ENCODE data around the gene CDC42.

The CDC42 gene

GRCh38 chr1:22104865-22105437, 52.4 kb downstream of the CDC42 start:
- no peak for FAIRE-seq
- DNase-seq (ENCODE audit: insufficient read length, low spot score) = no peak

DNA sequence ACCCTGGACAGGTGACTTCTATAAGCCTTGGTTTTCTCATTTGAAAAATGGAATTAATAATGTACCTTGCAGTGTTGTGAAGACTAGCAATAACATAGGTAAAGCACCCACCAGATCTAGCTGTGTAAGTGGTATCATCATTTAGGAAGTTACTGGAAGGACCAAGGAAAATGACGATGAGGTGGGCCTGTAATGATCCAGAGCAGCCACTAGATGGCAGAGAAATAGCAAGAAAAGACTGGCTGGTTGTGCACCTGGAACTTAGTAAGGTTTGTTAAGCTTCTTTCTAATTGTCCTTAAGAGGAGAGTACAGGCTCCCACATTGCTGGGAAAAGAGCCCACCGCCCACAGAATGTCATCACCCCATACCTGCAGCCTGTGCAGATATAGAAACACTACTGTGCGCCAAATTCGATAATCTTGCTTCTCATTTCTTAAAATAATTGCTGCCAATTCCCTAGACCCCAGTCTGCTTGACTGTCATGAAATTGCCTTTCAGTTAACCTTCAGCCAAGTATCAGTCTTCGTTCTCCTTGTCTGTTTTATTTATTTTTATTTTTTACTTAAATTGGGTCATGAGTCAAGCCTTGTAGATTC, 53.2 kb downstream of the CDC42 start:
- FAIRE-seq (peak; percentile 83), DNase-seq (ENCODE audit: insufficient read length, low spot score) (peak; percentile 37)

- DNase-seq (ENCODE audit: insufficient read length, low spot score) (no peak), FAIRE-seq (no peak)
These were observed 54.6 kb downstream of the CDC42 start for GRCh38 chr1:22107126-22107525.

DNA sequence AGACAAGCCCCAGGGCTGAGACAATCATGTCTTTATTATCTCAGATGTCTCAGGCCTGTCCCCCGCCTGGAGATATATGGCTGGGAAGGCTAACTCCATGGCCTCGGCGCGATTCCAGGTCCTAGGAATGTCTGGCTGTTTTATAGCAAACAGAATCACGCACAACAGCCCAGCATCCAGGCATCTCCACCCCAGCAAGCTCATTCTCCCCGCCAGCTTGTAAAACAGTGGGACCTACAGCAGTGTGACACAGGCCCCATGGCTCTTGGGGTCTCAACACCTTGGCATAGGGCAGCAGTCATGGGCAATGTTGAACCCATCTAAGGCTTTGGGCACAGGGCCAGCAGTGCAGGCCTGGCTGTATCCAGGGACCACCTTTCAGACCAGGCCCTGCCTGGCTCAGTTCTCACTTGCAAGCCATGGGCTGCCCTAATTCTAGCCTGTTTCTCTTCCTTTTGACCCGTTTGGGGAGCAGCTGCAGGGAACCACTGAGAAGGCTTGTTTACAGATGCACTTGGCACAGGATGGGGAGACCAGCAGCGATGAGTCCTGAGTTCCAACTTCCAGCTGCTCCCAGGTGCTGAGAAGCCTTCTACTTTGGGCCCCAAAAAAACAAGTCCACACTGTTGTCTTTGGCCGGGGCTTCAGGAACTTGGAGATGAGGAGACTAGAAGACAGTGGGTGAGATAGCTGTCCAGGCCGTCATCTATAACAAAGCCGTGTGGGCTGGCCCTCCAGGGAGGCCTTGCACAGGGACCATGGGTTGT, 56.0 kb downstream of the CDC42 start:
- FAIRE-seq (no peak), DNase-seq (ENCODE audit: insufficient read length, low spot score) (no peak)

DNA sequence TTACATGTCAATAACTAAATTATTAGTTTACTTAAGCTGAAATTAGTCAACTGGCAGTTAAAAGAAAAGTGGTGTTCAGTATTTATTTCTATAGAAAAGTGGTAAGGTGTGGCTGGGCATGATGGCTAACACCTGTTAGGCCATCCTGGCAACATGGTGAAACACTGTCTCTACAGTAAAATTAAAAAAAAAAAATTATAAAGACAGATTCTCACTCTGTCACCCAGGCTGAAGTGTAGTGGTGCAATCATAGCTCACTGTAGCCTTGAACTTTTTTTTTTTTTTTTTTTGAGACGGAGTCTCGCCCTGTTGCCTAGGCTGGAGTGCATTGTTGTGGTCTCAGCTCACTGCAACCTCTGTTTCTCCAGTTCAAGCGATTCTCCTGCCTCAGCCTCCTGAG, 57.5 kb downstream of the CDC42 start:
- FAIRE-seq (no peak), DNase-seq (ENCODE audit: insufficient read length, low spot score) (no peak)

DNA sequence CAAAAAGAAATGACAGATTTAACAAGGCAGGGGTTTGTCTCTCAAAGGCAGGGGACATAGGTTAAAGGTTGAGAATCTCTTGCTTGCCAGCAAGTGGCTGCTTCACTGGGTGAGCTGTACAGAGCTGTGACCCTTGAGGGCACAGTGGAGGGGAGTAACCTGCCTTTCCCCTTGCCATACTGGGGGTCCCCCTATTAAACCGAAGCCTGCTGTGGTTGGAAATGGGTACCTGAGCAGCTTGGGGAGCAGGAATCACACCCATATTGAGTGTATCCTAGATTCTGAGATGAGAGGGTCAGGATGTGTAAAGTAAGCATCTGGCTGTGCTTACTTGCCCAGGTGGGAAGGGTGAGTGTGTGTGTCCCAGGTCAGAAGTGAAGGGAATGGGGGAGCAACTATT, 58.6 kb downstream of the CDC42 start:
- DNase-seq (ENCODE audit: insufficient read length, low spot score) (no peak), FAIRE-seq (no peak)

DNA sequence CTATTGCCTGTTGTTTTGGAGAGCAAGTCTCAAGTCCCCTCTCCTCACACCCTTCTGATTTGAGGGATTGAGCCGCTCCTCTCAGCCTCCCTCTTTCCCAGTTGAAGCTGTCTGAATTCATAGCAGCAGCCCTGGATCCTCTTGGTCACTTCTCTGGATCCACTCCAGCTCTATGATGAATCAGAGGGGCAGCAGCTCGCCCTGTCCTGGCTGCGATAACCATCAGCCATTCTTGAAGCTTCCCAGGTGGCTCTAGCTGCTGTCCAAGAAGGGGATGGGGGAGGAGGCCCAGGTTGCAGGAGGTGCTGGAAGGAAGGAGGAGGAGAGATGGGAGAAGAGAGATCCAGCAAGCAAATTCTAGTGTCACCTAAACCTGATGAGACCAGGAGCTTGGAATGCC, 59.1 kb downstream of the CDC42 start:
- FAIRE-seq (no peak), DNase-seq (ENCODE audit: insufficient read length, low spot score) (no peak)

DNA sequence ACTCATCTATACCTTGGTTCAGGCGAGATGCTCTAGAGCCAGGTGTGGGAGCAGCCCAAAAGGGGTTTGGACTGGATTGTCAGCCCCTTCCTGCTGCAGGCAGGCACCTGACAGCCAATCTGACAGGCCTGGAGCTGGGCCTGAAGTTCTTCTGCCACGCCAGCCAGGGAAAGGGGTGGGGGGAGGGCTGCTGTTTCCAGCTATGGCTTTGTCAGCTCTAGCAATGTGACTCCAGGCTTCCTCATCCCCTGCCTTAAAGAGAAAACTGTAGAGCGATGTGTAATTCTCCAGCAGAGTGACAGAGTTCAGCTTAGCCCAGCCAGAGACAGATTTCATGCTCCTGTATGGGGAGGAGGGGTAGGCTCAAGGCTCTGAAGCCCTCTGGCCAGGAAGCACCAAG, 60.0 kb downstream of the CDC42 start:
- DNase-seq (ENCODE audit: insufficient read length, low spot score) (no peak), FAIRE-seq (no peak)

GRCh38 chr1:22114083-22115012, 61.8 kb downstream of the CDC42 start:
- FAIRE-seq = no peak

DNA sequence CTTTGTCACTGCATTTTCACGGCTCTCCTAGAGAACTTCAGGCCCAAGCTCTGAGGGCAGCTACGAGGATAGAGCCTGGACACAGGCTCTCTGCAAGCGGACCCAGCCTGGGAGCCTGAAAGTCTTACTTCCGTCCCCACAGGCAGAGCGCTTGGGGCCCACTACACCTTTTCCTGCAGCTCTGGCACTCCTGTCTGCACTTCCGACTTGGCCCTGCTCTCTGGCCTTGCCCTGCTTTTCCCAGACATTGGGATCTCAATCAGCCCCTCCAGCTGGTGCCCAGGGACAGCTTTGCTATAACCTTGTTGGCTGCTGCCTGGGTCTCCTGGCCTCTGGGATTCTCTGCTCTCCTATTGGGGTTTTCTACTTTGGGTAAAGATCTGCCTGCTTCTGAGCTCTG, 62.8 kb downstream of the CDC42 start:
- DNase-seq (ENCODE audit: insufficient read length, low spot score) = no peak
- FAIRE-seq = no peak

More at GRCh38 chr1:22114083-22115012, 61.8 kb downstream of the CDC42 start:
- no peak for DNase-seq (ENCODE audit: insufficient read length, low spot score)

DNA sequence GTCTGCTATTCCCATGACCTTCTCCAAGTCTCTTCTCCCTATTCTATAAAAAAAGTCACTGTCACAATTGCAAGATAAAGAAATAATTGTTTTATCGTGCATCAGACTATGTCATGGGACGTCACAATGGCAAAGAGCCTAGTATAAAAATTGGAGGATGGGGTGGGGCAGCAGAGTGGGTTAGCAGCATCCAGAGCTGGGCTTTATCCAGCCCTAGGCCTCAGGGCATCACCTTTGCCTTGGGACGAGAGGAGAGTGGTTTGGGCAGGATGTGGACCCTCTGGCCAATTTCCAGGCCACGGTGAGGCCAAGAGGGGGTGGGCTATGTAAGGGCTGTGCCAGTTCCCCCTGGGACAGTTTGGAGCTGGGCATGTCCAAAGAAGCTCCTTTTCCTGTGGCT, 64.7 kb downstream of the CDC42 start:
- no peak for FAIRE-seq
- no peak for DNase-seq (ENCODE audit: insufficient read length, low spot score)

GRCh38 chr1:22117851-22118250, 65.3 kb downstream of the CDC42 start:
- no peak for DNase-seq (ENCODE audit: insufficient read length, low spot score)
- FAIRE-seq = no peak

GRCh38 chr1:22118291-22118992, 65.9 kb downstream of the CDC42 start:
- DNase-seq (ENCODE audit: insufficient read length, low spot score) (no peak), FAIRE-seq (no peak)

DNA sequence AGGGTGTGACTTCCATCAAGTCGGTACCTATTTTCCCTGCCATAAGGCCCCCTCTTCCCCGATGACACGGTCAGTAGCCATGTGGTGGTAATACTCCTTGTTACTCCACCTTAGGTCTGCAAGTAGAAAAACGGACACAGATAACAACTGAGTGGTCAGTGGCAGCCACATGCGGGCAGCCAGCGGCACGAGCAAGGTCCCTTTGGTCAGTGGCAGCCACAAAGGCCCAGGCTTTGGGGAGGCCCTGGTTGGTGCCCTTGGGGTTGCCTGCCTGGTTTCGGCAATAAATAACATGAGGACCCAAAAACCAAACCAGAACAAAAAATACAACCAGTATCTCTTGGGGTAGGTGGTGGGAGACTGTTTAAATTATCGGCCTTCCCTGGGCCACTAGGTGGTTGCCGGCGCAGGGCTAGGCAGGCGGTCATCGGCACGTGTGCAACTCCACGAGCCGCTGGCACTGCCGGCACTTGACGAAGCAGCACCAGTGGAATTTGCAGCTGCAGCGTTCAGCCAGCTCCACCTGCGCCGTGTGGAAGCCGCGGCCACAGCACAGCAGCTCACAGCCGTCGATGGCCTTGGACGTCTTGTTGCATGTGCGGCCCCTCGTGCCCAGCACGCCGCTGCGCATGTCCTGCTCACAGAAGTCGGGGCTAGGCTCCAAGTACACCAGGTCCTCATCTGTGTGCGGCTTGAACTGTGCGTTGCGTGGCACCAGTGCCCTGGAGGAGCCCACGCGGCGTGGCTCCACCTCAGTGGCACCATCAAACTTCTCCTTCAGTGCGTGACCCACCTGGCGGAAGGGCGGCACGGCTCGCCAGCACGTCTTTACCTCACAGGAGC, 67.3 kb downstream of the CDC42 start:
- FAIRE-seq = no peak
- no peak for DNase-seq (ENCODE audit: insufficient read length, low spot score)

DNA sequence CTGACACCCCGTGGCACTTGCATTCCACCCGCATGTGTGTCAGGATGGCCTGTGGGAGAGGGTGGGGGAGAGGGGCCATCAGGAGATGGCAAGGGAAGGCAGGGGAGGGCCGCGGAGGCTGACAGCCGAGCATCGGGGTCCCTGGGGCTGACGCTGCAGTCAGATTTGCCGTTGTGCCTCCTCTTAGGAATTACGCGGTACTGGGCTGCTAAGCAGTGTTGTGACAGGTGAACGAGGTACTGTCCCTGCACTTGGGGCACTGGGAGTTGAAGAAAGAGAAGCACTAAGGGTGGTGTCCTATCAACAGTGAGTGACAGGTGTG, 67.9 kb downstream of the CDC42 start:
- FAIRE-seq (no peak), DNase-seq (ENCODE audit: insufficient read length, low spot score) (no peak)

DNA sequence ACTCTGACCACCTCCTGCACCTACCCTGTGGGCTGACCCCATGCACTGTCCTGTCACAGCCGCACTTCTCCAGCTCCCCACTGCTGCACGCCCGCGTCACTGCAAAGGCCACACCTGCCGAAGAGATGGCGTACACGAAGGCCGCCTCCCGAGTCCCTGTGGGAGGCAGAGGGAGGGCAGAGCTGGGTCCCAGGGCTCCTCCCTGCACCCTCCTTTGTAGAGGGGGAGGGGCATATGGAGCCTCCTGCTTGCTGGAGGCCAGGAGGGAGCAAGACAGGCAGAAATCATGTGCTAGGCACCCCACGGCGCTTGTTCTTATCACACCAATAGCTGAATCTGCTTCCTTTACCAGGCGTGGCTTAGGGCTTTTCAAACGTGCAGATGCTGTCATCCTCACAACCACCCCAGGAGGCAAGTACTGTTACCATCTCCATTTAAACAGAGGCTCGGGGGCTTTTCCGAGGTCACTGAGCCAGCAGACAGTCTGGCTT, 69.0 kb downstream of the CDC42 start:
- no peak for FAIRE-seq
- no peak for DNase-seq (ENCODE audit: insufficient read length, low spot score)

GRCh38 chr1:22122273-22123070, 70.0 kb downstream of the CDC42 start:
- FAIRE-seq (no peak), DNase-seq (ENCODE audit: insufficient read length, low spot score) (no peak)

GRCh38 chr1:22123071-22123390, 70.5 kb downstream of the CDC42 start:
- no peak for FAIRE-seq

DNA sequence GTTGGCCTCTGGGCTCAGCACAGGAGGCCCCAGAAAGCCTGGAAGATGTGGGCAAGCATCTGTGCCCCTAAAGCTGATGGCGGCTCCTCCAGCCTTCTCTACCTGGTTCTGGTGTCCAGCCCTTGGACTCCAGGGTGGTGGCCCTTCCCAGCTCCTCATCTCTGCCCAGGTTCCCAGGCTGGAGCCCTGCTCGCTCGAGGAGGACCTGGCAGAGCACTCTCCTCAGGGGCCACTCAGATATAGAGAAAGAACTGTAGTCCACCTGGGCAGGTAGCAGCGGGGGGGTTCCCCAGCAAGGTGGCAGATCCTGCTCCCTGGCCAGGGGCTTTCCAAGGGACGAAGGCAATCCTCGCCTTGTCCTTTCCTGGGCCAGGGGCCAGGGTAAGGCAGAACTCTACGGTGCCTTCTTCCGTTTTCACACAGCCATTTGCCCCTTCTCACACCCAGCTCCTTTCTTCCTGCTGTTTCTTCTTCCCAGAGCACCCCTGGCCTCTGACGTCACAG, 71.4 kb downstream of the CDC42 start:
- no peak for DNase-seq (ENCODE audit: insufficient read length, low spot score)
- FAIRE-seq = no peak

More at GRCh38 chr1:22123071-22123390, 70.5 kb downstream of the CDC42 start:
- no peak for DNase-seq (ENCODE audit: insufficient read length, low spot score)

Measured in GM19239 (cell line).